ENCODE measurements around the gene ABHD12. TPM values are rescaled to one million over a fixed set of nuclear protein-coding genes. Genes with fewer than 3 reads are reported as not detected.
A peak's percentile ranks its signal among the peaks of the same experiment; 100 is the strongest.
"Not testable (repeated sequence)": the region's sequence is repeated elsewhere in the genome, so short reads cannot be mapped to it uniquely, and the experiment has no call there.

The ABHD12 gene
- total RNA-seq, 3 donors from 2014 or later = 21.9 to 22.6 (median 22.3) TPM

GRCh38 chr20:25273541-25274358 lies 116.9 kb downstream of the ABHD12 start:
- ATAC-seq (no peak), DNase-seq (no peak)
- Mint-ChIP-seq H3K27me3 (ENCODE audit: low read depth) (no peaks in the 10 kb centered on the region), H3K36me3 (ENCODE audit: insufficient read depth) (peaks cover 21% of the 10 kb centered on the region), H3K4me1 (ENCODE audit: low read depth) (no peaks in the 10 kb centered on the region), H3K9me3 (no peaks in the 10 kb centered on the region), H3K4me3 (no peak overlapping the region)

- ATAC-seq = no peak
- Mint-ChIP-seq H3K36me3 (ENCODE audit: insufficient read depth) (peaks cover 22% of the 10 kb centered on the region), H3K4me3 (no peak overlapping the region), H3K27me3 (ENCODE audit: low read depth) (no peaks in the 10 kb centered on the region), H3K9me3 (no peaks in the 10 kb centered on the region), H3K4me1 (ENCODE audit: low read depth) (no peaks in the 10 kb centered on the region)
- DNase-seq = no peak
Measured at GRCh38 chr20:25273046-25273445, 117.6 kb downstream of the ABHD12 start.

- Mint-ChIP-seq H3K4me1 (ENCODE audit: low read depth) (no peaks in the 10 kb centered on the region), H3K36me3 (ENCODE audit: insufficient read depth) (peaks cover 22% of the 10 kb centered on the region), H3K9me3 (no peaks in the 10 kb centered on the region), H3K4me3 (no peak overlapping the region), H3K27me3 (ENCODE audit: low read depth) (no peaks in the 10 kb centered on the region)
- DNase-seq = no peak
- no peak for ATAC-seq
Measured at GRCh38 chr20:25272223-25273000, 118.2 kb downstream of the ABHD12 start.

GRCh38 chr20:25271486-25272222 lies 119.0 kb downstream of the ABHD12 start:
- H3K4me1 Mint-ChIP-seq (ENCODE audit: low read depth) = no peaks in the 10 kb centered on the region
- peaks cover 22% of the 10 kb centered on the region for H3K36me3 Mint-ChIP-seq (ENCODE audit: insufficient read depth)
- ATAC-seq (no peak), DNase-seq (no peak)
- H3K9me3 Mint-ChIP-seq = no peaks in the 10 kb centered on the region
- H3K4me3 Mint-ChIP-seq = no peak overlapping the region
- no peaks in the 10 kb centered on the region for H3K27me3 Mint-ChIP-seq (ENCODE audit: low read depth)

GRCh38 chr20:25270829-25271251 lies 119.8 kb downstream of the ABHD12 start:
- Mint-ChIP-seq H3K27me3 (ENCODE audit: low read depth) (no peaks in the 10 kb centered on the region), H3K4me1 (ENCODE audit: low read depth) (no peaks in the 10 kb centered on the region), H3K4me3 (no peak overlapping the region), H3K36me3 (ENCODE audit: insufficient read depth) (peaks cover 22% of the 10 kb centered on the region), H3K9me3 (no peaks in the 10 kb centered on the region)
- ATAC-seq (no peak), DNase-seq (no peak)

- DNase-seq (no peak), ATAC-seq (no peak)
- H3K4me3 Mint-ChIP-seq = no peak overlapping the region
- H3K36me3 Mint-ChIP-seq (ENCODE audit: insufficient read depth) = peaks cover 19% of the 10 kb centered on the region
- H3K9me3 Mint-ChIP-seq = no peaks in the 10 kb centered on the region
- H3K27me3 Mint-ChIP-seq (ENCODE audit: low read depth) = no peaks in the 10 kb centered on the region
- H3K4me1 Mint-ChIP-seq (ENCODE audit: low read depth) = no peaks in the 10 kb centered on the region
Measured at GRCh38 chr20:25269833-25270170, 120.8 kb downstream of the ABHD12 start.

- H3K27me3 Mint-ChIP-seq (ENCODE audit: low read depth) = no peaks in the 10 kb centered on the region
- H3K9me3 Mint-ChIP-seq = no peaks in the 10 kb centered on the region
- ATAC-seq (no peak), DNase-seq (no peak)
- no peaks in the 10 kb centered on the region for H3K4me1 Mint-ChIP-seq (ENCODE audit: low read depth)
- peaks cover 22% of the 10 kb centered on the region for H3K36me3 Mint-ChIP-seq (ENCODE audit: insufficient read depth)
- H3K4me3 Mint-ChIP-seq = no peak overlapping the region
Measured at GRCh38 chr20:25269057-25269832, 121.4 kb downstream of the ABHD12 start.

- not testable (repeated sequence) for ATAC-seq; H3K9me3 Mint-ChIP-seq; H3K4me3 Mint-ChIP-seq; DNase-seq; H3K27me3 Mint-ChIP-seq (ENCODE audit: low read depth)
- peaks cover 31% of the 10 kb centered on the region for H3K36me3 Mint-ChIP-seq (ENCODE audit: insufficient read depth)
- H3K4me1 Mint-ChIP-seq (ENCODE audit: low read depth) = peaks cover 16% of the 10 kb centered on the region
Measured at GRCh38 chr20:25260770-25261437, 129.7 kb downstream of the ABHD12 start.

- peaks cover 16% of the 10 kb centered on the region for H3K4me1 Mint-ChIP-seq (ENCODE audit: low read depth)
- H3K27me3 Mint-ChIP-seq (ENCODE audit: low read depth) = no peaks in the 10 kb centered on the region
- H3K4me3 Mint-ChIP-seq = no peak overlapping the region
- peaks cover 31% of the 10 kb centered on the region for H3K36me3 Mint-ChIP-seq (ENCODE audit: insufficient read depth)
- ATAC-seq (peak; percentile 50 to 62), DNase-seq (peak; percentile 39)
- H3K9me3 Mint-ChIP-seq = peaks cover 4% of the 10 kb centered on the region
Measured at GRCh38 chr20:25259788-25260254, 130.8 kb downstream of the ABHD12 start.

GRCh38 chr20:25259358-25259757 lies 131.3 kb downstream of the ABHD12 start:
- Mint-ChIP-seq H3K36me3 (ENCODE audit: insufficient read depth) (peaks cover 28% of the 10 kb centered on the region), H3K9me3 (peaks cover 4% of the 10 kb centered on the region), H3K4me1 (ENCODE audit: low read depth) (peaks cover 18% of the 10 kb centered on the region), H3K27me3 (ENCODE audit: low read depth) (no peaks in the 10 kb centered on the region), H3K4me3 (no peak overlapping the region)
- peak; percentile 9 to 28 for ATAC-seq
- DNase-seq = no peak

GRCh38 chr20:25258828-25259227 lies 131.8 kb downstream of the ABHD12 start:
- H3K27me3 Mint-ChIP-seq (ENCODE audit: low read depth) = no peaks in the 10 kb centered on the region
- H3K36me3 Mint-ChIP-seq (ENCODE audit: insufficient read depth) = peaks cover 26% of the 10 kb centered on the region
- peaks cover 18% of the 10 kb centered on the region for H3K4me1 Mint-ChIP-seq (ENCODE audit: low read depth)
- DNase-seq (no peak), ATAC-seq (no peak)
- H3K4me3 Mint-ChIP-seq = no peak overlapping the region
- H3K9me3 Mint-ChIP-seq = peaks cover 4% of the 10 kb centered on the region

GRCh38 chr20:25258476-25258805 lies 132.2 kb downstream of the ABHD12 start:
- H3K4me1 Mint-ChIP-seq (ENCODE audit: low read depth) = peaks cover 20% of the 10 kb centered on the region
- H3K9me3 Mint-ChIP-seq = peaks cover 4% of the 10 kb centered on the region

GRCh38 chr20:25257756-25258475 lies 132.7 kb downstream of the ABHD12 start:
- no peaks in the 10 kb centered on the region for H3K27me3 Mint-ChIP-seq (ENCODE audit: low read depth)
- DNase-seq (no peak), ATAC-seq (no peak)
- peaks cover 4% of the 10 kb centered on the region for H3K9me3 Mint-ChIP-seq
- no peak overlapping the region for H3K4me3 Mint-ChIP-seq
- peaks cover 24% of the 10 kb centered on the region for H3K36me3 Mint-ChIP-seq (ENCODE audit: insufficient read depth)
- H3K4me1 Mint-ChIP-seq (ENCODE audit: low read depth) = peaks cover 20% of the 10 kb centered on the region

More at GRCh38 chr20:25258476-25258805, 132.2 kb downstream of the ABHD12 start:
- no peaks in the 10 kb centered on the region for H3K27me3 Mint-ChIP-seq (ENCODE audit: low read depth)
- no peak overlapping the region for H3K4me3 Mint-ChIP-seq
- H3K36me3 Mint-ChIP-seq (ENCODE audit: insufficient read depth) = peaks cover 28% of the 10 kb centered on the region
- ATAC-seq = no peak
- DNase-seq = no peak
